ENCODE results near the gene ASTN1. TPM values are rescaled to one million over a fixed set of nuclear protein-coding genes. Genes with fewer than 3 reads are reported as not detected.

The ASTN1 gene
- total RNA-seq, 3 donors from 2014 or later: 0.10 to 2.2 (median 0.14) TPM

DNA sequence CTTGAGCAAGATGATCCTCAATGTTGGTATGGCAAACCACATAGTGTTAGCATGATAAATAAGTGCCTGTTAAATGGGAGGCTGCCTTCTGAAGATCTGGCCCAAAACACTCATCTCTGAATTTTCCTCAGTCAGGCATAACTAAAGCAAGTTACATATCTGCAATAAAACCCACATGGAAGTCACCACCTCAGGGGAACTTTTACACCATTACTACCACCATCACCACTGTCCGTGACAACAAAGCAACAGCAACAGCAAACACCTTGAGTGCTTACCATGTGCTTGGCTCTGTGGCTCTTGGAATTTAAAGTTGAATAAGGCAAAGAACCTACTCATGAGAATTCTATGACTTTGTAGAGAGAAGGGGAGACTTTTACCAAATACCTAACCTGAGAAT, 233.0 kb downstream of the ASTN1 start:
- H3K36me3 ChIP-seq (ENCODE audit: low read depth): no peaks in the 10 kb centered on the region
- no peak for TF ChIP-seq CTCF (IDR thresholded peaks at IDR 0.05)
- ATAC-seq (no peak), DNase-seq (no peak)
- intact Hi-C loops (cut with DNase I, micrococcal nuclease): no loop called here
- H3K9me3 ChIP-seq: no peaks in the 10 kb centered on the region
- H3K4me3 ChIP-seq: no peak overlapping the region
- no peaks in the 10 kb centered on the region for H3K4me1 ChIP-seq (ENCODE audit: low read depth)

DNA sequence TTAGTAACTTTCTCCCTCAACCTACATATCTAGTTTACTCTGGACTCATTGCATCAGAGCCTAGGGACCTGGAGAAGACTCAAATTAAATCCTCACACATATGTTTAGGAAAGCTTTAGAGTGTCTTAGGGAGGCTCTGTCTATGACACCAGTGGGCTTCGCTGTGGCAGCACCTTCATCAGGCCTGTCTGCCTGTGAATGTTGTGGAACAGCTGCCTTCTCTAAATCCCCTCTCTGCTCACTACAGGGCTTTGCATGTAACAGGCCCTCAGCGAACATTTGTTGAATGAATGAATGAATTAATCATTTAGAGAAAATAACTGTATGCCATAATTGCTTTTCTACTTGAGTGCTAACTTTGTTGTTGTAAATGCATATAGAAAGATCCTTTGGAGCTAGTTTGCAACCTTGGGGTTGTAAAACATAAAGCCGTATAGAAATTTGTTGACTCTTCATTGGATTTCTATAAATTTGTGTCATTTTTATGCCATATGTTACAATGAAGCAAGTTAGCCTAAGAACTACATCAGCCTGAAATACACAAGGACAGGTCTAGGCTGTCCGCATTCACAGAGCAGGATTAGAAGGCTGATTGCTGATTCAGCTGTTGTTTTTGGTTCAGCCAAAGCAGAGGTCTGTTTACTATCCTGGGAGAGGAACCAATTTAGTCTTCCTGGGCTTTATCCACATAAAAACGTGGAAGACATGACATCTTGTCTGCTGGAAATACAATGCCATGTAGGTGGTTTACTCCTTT, 238.0 kb downstream of the ASTN1 start:
- H3K9me3 ChIP-seq: no peaks in the 10 kb centered on the region
- no peaks in the 10 kb centered on the region for H3K36me3 ChIP-seq (ENCODE audit: low read depth)
- DNase-seq: no peak
- intact Hi-C loops (cut with DNase I, micrococcal nuclease): no loop called here
- no peaks in the 10 kb centered on the region for H3K4me1 ChIP-seq (ENCODE audit: low read depth)
- TF ChIP-seq CTCF (IDR thresholded peaks at IDR 0.05): no peak
- no peak for ATAC-seq
- no peak overlapping the region for H3K4me3 ChIP-seq

GRCh38 chr1:176925223-176925622, 239.3 kb downstream of the ASTN1 start:
- Histone ChIP-seq H3K4me3 (no peak overlapping the region), H3K9me3 (no peaks in the 10 kb centered on the region), H3K36me3 (ENCODE audit: low read depth) (no peaks in the 10 kb centered on the region), H3K4me1 (ENCODE audit: low read depth) (no peaks in the 10 kb centered on the region)
- no peak for TF ChIP-seq CTCF (IDR thresholded peaks at IDR 0.05)
- intact Hi-C loops (cut with DNase I, micrococcal nuclease): no loop called here
- DNase-seq: no peak
- no peak for ATAC-seq

DNA sequence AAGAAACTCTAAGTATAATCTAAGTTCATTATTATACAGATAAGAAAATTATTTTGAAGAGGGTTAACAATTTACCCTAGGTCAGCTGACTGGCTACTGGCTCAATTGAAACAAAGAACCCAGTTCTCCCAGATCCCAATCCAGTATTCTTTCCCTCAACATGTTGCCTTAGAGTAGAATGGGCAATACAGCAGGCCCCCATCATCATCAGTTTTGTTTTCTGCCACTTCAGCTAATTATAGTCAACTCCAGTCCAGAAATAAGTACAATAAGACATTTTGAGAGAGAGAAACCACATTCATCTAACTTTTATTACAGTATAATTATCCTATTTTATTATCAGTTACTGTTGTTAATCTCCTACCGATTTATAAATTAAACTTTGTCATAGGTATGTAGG, 241.2 kb downstream of the ASTN1 start:
- intact Hi-C loops (cut with DNase I, micrococcal nuclease): no loop called here
- no peak for ATAC-seq
- Histone ChIP-seq H3K9me3 (no peaks in the 10 kb centered on the region), H3K36me3 (ENCODE audit: low read depth) (no peaks in the 10 kb centered on the region), H3K4me1 (ENCODE audit: low read depth) (no peaks in the 10 kb centered on the region), H3K4me3 (no peak overlapping the region)
- no peak for DNase-seq
- TF ChIP-seq CTCF (IDR thresholded peaks at IDR 0.05): no peak

DNA sequence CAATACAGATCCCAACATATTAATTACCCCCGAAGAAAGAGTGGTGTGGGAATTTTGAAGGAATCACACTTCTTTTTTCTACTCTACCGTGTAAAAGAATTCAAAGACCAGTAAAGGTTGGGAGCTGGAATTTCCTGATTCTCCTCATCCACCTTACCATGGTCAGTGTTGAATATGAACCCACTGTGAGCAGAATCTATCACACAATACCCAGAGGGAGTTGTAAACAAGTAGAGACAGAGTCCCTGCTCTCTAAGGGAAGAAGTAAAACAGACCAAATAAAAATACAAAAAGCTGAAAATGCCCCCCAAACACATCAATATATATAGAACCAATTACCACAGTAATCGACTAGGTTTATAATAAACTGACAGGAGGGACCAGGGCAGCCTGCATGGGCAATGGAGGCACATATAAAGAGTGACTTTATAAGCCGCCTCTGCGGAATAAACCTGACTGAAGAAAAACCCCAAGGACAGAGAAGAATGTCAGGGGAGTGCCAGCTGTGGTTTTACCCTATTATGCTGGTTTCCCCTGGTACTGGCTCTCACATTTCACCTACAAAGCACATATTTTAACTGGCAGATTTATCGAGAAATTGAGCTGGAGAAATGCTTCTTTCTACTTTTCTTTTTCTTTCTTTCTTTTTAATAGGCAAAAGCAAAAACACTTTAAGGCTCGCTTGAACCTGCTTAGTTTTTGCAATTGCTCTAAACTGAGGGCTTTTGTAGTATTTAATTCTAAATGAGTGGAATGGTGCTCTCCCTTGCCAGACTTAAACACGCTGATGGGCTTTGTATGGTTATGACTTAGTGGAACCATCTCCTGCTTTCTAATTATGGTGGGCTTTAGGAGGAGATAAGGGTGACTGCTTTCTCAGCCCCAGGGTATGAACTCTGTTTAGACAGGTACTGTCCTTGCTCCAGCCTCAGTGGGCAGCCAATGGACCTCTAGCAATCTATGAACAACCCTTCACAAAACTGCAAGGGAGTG, 244.8 kb downstream of the ASTN1 start:
- Histone ChIP-seq H3K4me3 (no peak overlapping the region), H3K4me1 (ENCODE audit: low read depth) (no peaks in the 10 kb centered on the region), H3K36me3 (ENCODE audit: low read depth) (no peaks in the 10 kb centered on the region), H3K9me3 (no peaks in the 10 kb centered on the region)
- DNase-seq: no peak
- intact Hi-C loops (cut with DNase I, micrococcal nuclease): no loop called here
- ATAC-seq: no peak
- TF ChIP-seq CTCF (IDR thresholded peaks at IDR 0.05): no peak

All from mucosa of descending colon (tissue), 3 donors.